ENCODE measurements around the gene SYNPO2. TPM values are rescaled to one million over a fixed set of nuclear protein-coding genes. Genes with fewer than 3 reads are reported as not detected.

SYNPO2 gene
- total and polyA plus RNA-seq, 10 donors = 3.6 to 72.1 (median 29.0) TPM

GRCh38 chr4:119048446-119048845, 159.8 kb downstream of the SYNPO2 start:
- no peaks in the 10 kb centered on the region for H3K36me3 ChIP-seq
- intact Hi-C loops (cut with DNase I; ENCODE audit: low total_unique reads) = loop anchor here (10.0 kb wide), 1 partner anchor 166 kb away; the partner anchor contains the start of gene USP53
- no peak overlapping the region for H3K27ac ChIP-seq
- TF ChIP-seq POLR2AphosphoS5 (IDR thresholded peaks at IDR 0.05) = no peak
- TF ChIP-seq POLR2A (IDR thresholded peaks at IDR 0.05) = no peak
- TF ChIP-seq, protein P1, sequence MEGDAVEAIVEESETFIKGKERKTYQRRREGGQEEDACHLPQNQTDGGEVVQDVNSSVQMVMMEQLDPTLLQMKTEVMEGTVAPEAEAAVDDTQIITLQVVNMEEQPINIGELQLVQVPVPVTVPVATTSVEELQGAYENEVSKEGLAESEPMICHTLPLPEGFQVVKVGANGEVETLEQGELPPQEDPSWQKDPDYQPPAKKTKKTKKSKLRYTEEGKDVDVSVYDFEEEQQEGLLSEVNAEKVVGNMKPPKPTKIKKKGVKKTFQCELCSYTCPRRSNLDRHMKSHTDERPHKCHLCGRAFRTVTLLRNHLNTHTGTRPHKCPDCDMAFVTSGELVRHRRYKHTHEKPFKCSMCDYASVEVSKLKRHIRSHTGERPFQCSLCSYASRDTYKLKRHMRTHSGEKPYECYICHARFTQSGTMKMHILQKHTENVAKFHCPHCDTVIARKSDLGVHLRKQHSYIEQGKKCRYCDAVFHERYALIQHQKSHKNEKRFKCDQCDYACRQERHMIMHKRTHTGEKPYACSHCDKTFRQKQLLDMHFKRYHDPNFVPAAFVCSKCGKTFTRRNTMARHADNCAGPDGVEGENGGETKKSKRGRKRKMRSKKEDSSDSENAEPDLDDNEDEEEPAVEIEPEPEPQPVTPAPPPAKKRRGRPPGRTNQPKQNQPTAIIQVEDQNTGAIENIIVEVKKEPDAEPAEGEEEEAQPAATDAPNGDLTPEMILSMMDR (IDR thresholded peaks at IDR 0.05 in 8 of 11, conservative IDR thresholded peaks at IDR 0.05 in 3 of 11) = no peak
- no peak for DNase-seq
- H3K9me3 ChIP-seq = no peaks in the 10 kb centered on the region
- no peak overlapping the region for H3K4me3 ChIP-seq
- peaks cover 0 to 3% (median 0%) of the 10 kb centered on the region in 7 donors for H3K27me3 ChIP-seq (replicated peaks in 1 of 7)
- H3K4me1 ChIP-seq = no peaks in the 10 kb centered on the region

- 79 to 95% (median 90%) methylated on average over 2 of the region's 2 CpGs for whole genome bisulfite sequencing, 5 donors
- H3K27ac ChIP-seq = no peak overlapping the region
- DNase-seq = no peak
- H3K4me1 ChIP-seq = no peaks in the 10 kb centered on the region
- no peak overlapping the region for H3K4me3 ChIP-seq
- TF ChIP-seq, protein P1 (IDR thresholded peaks at IDR 0.05 in 8 of 11, conservative IDR thresholded peaks at IDR 0.05 in 3 of 11) = no peak
- TF ChIP-seq POLR2A (IDR thresholded peaks at IDR 0.05) = no peak
- TF ChIP-seq POLR2AphosphoS5 (IDR thresholded peaks at IDR 0.05) = no peak
- no peaks in the 10 kb centered on the region for H3K9me3 ChIP-seq
- intact Hi-C loops (cut with DNase I; ENCODE audit: low total_unique reads) = loop anchor here (10.0 kb wide), 1 partner anchor 165 kb away; the partner anchor contains the start of gene USP53
- H3K36me3 ChIP-seq = no peaks in the 10 kb centered on the region
- H3K27me3 ChIP-seq (replicated peaks in 1 of 7) = peaks cover 0 to 3% (median 0%) of the 10 kb centered on the region in 7 donors
Observed at GRCh38 chr4:119049342-119049741, 160.7 kb downstream of the SYNPO2 start.

- H3K27me3 ChIP-seq (replicated peaks in 1 of 7) = peaks cover 0 to 3% (median 0%) of the 10 kb centered on the region in 7 donors
- intact Hi-C loops (cut with DNase I; ENCODE audit: low total_unique reads) = no loop called here
- H3K4me1 ChIP-seq = no peaks in the 10 kb centered on the region
- H3K36me3 ChIP-seq = no peaks in the 10 kb centered on the region
- H3K4me3 ChIP-seq = no peak overlapping the region
- WGBS, 5 donors = 83 to 94% (median 91%) methylated on average over 7 of the region's 7 CpGs
- no peak overlapping the region for H3K27ac ChIP-seq
- DNase-seq = no peak
- H3K9me3 ChIP-seq = no peaks in the 10 kb centered on the region
- TF ChIP-seq, protein P1 (IDR thresholded peaks at IDR 0.05 in 8 of 11, conservative IDR thresholded peaks at IDR 0.05 in 3 of 11) = no peak
- TF ChIP-seq POLR2AphosphoS5 (IDR thresholded peaks at IDR 0.05) = no peak
- no peak for TF ChIP-seq POLR2A (IDR thresholded peaks at IDR 0.05)
Observed at GRCh38 chr4:119050527-119051090, 162.0 kb downstream of the SYNPO2 start.

DNA sequence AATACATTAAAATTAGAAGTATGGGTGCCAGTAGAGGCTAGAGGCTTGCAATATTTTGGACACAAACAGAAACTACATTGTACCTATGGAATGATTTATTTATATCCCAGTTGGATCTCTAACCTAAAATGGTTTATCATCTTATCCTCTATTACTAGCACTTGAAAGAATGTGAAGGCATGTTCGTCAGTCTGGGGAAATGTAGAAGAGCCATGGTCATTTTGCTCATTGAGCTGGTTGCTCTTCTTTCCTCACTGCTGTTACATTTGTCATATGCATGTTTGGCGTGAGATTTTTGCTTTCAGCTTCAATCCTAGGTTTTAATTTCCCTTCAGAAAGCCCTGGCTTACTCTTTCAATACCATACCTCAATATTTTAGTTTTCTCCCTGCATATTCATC, 164.6 kb downstream of the SYNPO2 start:
- DNase-seq = no peak
- WGBS, 5 donors = 81 to 89% (median 88%) methylated on average over 2 of the region's 2 CpGs
- Histone ChIP-seq H3K4me3 (no peak overlapping the region), H3K9me3 (no peaks in the 10 kb centered on the region), H3K27ac (no peak overlapping the region), H3K36me3 (no peaks in the 10 kb centered on the region), H3K4me1 (no peaks in the 10 kb centered on the region), H3K27me3 (replicated peaks in 1 of 7) (no peaks in the 10 kb centered on the region)
- TF ChIP-seq POLR2A (IDR thresholded peaks at IDR 0.05) (no peak), POLR2AphosphoS5 (IDR thresholded peaks at IDR 0.05) (no peak)
- TF ChIP-seq, protein P1 (IDR thresholded peaks at IDR 0.05 in 8 of 11, conservative IDR thresholded peaks at IDR 0.05 in 3 of 11) = no peak
- intact Hi-C loops (cut with DNase I; ENCODE audit: low total_unique reads) = no loop called here
